Neuronal stem cell (in vitro differentiated cells): Measurements from ENCODE around the gene KIT.
A peak's percentile ranks its signal among the peaks of the same experiment; 100 is the strongest.

Experiments used
- DNase-seq: peaks from one replicate; pipeline ENCODE4 v3.0.0-alpha.2; 2013; ENCODE audit warnings: low spot score
- H2AFZ ChIP-seq: one replicate; pipeline ENCODE4 v1.6.1; 2013; ENCODE audit warnings: mild to moderate bottlenecking, low read length, inconsistent platforms
- H2AK5ac ChIP-seq: 2 replicates; pipeline ENCODE4 v1.6.1; 2013; ENCODE audit warnings: low read depth, mild to moderate bottlenecking, inconsistent platforms, low read length, moderate library complexity, mixed read lengths
- H2BK120ac ChIP-seq: 2 replicates; pipeline ENCODE4 v1.6.1; 2013; ENCODE audit warnings: low read depth, mild to moderate bottlenecking, inconsistent platforms, low read length, moderate library complexity, mixed read lengths
- H2BK12ac ChIP-seq: one replicate; pipeline ENCODE4 v1.6.1; 2013; ENCODE audit warnings: low read length, inconsistent platforms
- H2BK15ac ChIP-seq: 2 replicates; pipeline ENCODE4 v1.6.1; 2013; ENCODE audit warnings: mild to moderate bottlenecking, low read length, inconsistent platforms, mixed read lengths
- H2BK5ac ChIP-seq: one replicate; pipeline ENCODE4 v1.6.1; 2013; ENCODE audit warnings: inconsistent platforms, mild to moderate bottlenecking, low read length, moderate library complexity
- H3K14ac ChIP-seq: one replicate; pipeline ENCODE4 v1.6.1; 2013; ENCODE audit warnings: low read length, inconsistent platforms
- H3K18ac ChIP-seq: 2 replicates; pipeline ENCODE4 v1.6.1; 2013; ENCODE audit warnings: low read length, inconsistent platforms
- H3K23ac ChIP-seq: 2 replicates; pipeline ENCODE4 v1.6.1; 2013; ENCODE audit warnings: low read depth, mild to moderate bottlenecking, mixed read lengths, low read length, inconsistent platforms; ENCODE audit not compliant: poor library complexity
- H3K27ac ChIP-seq: replicated peaks from 3 replicates; pipeline ENCODE4 v1.5.1; 2013; ENCODE audit warnings: low read length, inconsistent platforms
- H3K27me3 ChIP-seq, 3 experiments: 2 replicates each; pipeline ENCODE4 v1.6.1; 2013; ENCODE audit warnings: low read length in 3 of 3, mild to moderate bottlenecking in 2 of 3, inconsistent platforms in 1 of 3, low read depth in 1 of 3, mixed read lengths in 1 of 3, moderate library complexity in 1 of 3; ENCODE audit not compliant: control insufficient read depth in 3 of 3, insufficient read depth in 3 of 3
- H3K36me3 ChIP-seq, 2 donors: replicated peaks in 1 of 2; 2 replicates each; pipeline ENCODE4 v1.6.1; 2013; ENCODE audit warnings: low read length in 2 of 2; ENCODE audit not compliant: control insufficient read depth in 2 of 2, insufficient read depth in 2 of 2
- H3K4ac ChIP-seq: 2 replicates; pipeline ENCODE4 v1.6.1; 2013; ENCODE audit warnings: inconsistent platforms, mild to moderate bottlenecking, low read length, moderate library complexity
- H3K4me1 ChIP-seq, 2 donors: 1 replicate in 1 of 2; 2 replicates in 1 of 2; pipeline ENCODE4 v1.6.1; 2013; ENCODE audit warnings: low read length in 2 of 2, low read depth in 1 of 2; ENCODE audit not compliant: control insufficient read depth in 2 of 2, insufficient read depth in 1 of 2
- H3K4me2 ChIP-seq: one replicate; pipeline ENCODE4 v1.6.1; 2013; ENCODE audit warnings: mild to moderate bottlenecking, low read length, inconsistent platforms; ENCODE audit not compliant: insufficient read depth, poor library complexity, severe bottlenecking
- H3K4me3 ChIP-seq, 2 donors: 2 replicates each; pipeline ENCODE4 v1.5.1; 2013; ENCODE audit warnings: low read length in 2 of 2, mild to moderate bottlenecking in 2 of 2, inconsistent platforms in 1 of 2, moderate library complexity in 1 of 2
- H3K79me1 ChIP-seq: one replicate; pipeline ENCODE4 v1.6.1; 2013; ENCODE audit warnings: low read depth, mild to moderate bottlenecking, inconsistent platforms, low read length, moderate library complexity
- H3K9ac ChIP-seq: one replicate; pipeline ENCODE4 v1.6.1; 2013; ENCODE audit warnings: mild to moderate bottlenecking, low read depth, low read length, inconsistent platforms; ENCODE audit not compliant: poor library complexity
- H3K9me3 ChIP-seq, 2 donors: replicated peaks in 1 of 2; 2 replicates each; pipeline versions ENCODE3 to v1.6.1; 2013; ENCODE audit warnings: low read length in 2 of 2, mild to moderate bottlenecking in 2 of 2, inconsistent platforms in 1 of 2, low read depth in 1 of 2, mixed read lengths in 1 of 2, moderate library complexity in 1 of 2; ENCODE audit not compliant: control insufficient read depth in 2 of 2, insufficient read depth in 1 of 2
- H4K8ac ChIP-seq: one replicate; pipeline ENCODE4 v1.6.1; 2013; ENCODE audit warnings: low read depth, mild to moderate bottlenecking, inconsistent platforms, low read length, moderate library complexity
- H4K91ac ChIP-seq: one replicate; pipeline ENCODE4 v1.6.1; 2013; ENCODE audit warnings: low read length, low read depth, mild to moderate bottlenecking, inconsistent platforms; ENCODE audit not compliant: poor library complexity
- WGBS, 2 donors: extraction: QIAGEN DNeasy Blood & Tissue Kit; methylation state at CpG; one replicate each; pipeline ENCODE4 v1.1.7; 2013; ENCODE audit warnings: missing lambda C conversion rate in 2 of 2, mixed read lengths in 1 of 2; ENCODE audit not compliant: insufficient read length in 2 of 2, insufficient replicate concordance in 1 of 2; ENCODE audit errors: extremely low coverage in 2 of 2; 5-methylcytosine and 5-hydroxymethylcytosine counted together

The KIT gene

DNA sequence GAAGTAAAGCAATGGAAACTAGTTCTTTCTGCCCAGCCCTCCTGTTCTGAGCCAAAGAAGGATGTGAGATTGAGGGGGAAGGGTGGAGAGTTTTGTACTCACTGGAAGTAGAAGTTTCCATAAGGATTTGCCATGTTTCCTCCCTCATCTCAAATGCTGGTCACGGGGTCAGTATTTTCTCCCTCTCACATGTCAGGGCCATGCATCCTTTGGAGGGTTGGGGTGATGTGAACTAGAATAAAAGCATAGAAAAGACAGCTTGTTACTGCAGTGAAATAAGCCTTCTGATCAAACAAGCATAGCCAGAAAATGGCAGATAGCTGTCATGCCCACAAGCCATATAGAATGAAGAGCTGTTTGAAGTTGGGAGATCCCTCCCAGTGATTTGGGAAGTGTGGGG, 79.7 kb downstream of the KIT start:
- Histone ChIP-seq H3K79me1 (no peaks in the 10 kb centered on the region), H3K14ac (no peak overlapping the region), H2BK120ac (no peak overlapping the region), H2BK12ac (no peak overlapping the region), H4K91ac (no peak overlapping the region), H3K4ac (no peak overlapping the region), H3K27me3 (no peaks in the 10 kb centered on the region), H2AK5ac (no peak overlapping the region), H3K18ac (no peak overlapping the region), H3K9me3 (peaks cover 0 to 1% of the 10 kb centered on the region in 2 donors), H3K23ac (no peak overlapping the region), H3K36me3 (no peaks in the 10 kb centered on the region), H2AFZ (no peak overlapping the region), H2BK15ac (no peak overlapping the region), H3K27ac (no peak overlapping the region), H4K8ac (no peak overlapping the region), H3K4me1 (peaks cover 0 to 7% of the 10 kb centered on the region in 2 donors), H3K4me3 (no peak overlapping the region), H3K4me2 (no peak overlapping the region), H2BK5ac (no peak overlapping the region), H3K9ac (no peak overlapping the region)
- DNase-seq, result no peak
- WGBS, 2 donors, result no CpG with 5 or more reads among the region's 1 CpG

DNA sequence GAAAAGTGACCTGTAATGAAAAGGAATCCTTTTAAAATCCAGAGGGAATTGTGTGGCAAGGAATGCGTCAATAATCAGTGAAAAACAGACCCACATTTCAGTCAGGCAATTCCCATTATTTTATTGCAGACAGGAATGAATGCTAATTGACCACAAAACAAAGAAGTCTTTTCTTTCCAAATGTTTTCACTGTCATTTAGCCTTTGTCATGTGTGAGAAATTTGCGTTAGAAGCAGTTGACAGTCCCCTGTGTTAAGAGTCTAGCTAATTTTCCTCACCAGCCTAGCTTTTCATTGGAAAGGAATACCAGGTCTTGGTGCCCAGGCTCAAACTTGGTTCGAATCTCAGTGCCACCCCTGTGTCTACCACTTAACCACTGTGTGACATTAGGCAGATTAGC, 83.4 kb downstream of the KIT start:
- Histone ChIP-seq H2BK12ac (no peak overlapping the region), H3K27ac (no peak overlapping the region), H3K4ac (no peak overlapping the region), H4K8ac (no peak overlapping the region), H3K23ac (no peak overlapping the region), H3K36me3 (no peaks in the 10 kb centered on the region), H4K91ac (no peak overlapping the region), H3K4me1 (peaks cover 0 to 7% of the 10 kb centered on the region in 2 donors), H3K9me3 (peaks cover 1 to 6% of the 10 kb centered on the region in 2 donors), H3K4me2 (no peak overlapping the region), H2BK5ac (no peak overlapping the region), H2AK5ac (no peak overlapping the region), H3K14ac (no peak overlapping the region), H3K9ac (no peak overlapping the region), H2AFZ (no peak overlapping the region), H2BK120ac (no peak overlapping the region), H3K18ac (no peak overlapping the region), H3K79me1 (no peaks in the 10 kb centered on the region), H3K4me3 (no peak overlapping the region), H2BK15ac (no peak overlapping the region), H3K27me3 (no peaks in the 10 kb centered on the region)
- no CpG with 5 or more reads among the region's 3 CpGs for WGBS, 2 donors
- peak; percentile 12 for DNase-seq

- H3K36me3 ChIP-seq, result no peaks in the 10 kb centered on the region
- H3K4me2 ChIP-seq, result no peak overlapping the region
- WGBS, 2 donors, result no CpG with 5 or more reads among the region's 9 CpGs
- H2BK5ac ChIP-seq, result no peak overlapping the region
- no peak overlapping the region for H3K9ac ChIP-seq
- no peak overlapping the region for H2BK15ac ChIP-seq
- H4K91ac ChIP-seq, result no peak overlapping the region
- no peak overlapping the region for H2AFZ ChIP-seq
- no peak for DNase-seq
- peaks cover 0 to 7% of the 10 kb centered on the region in 2 donors for H3K4me1 ChIP-seq
- no peak overlapping the region for H3K23ac ChIP-seq
- H2BK12ac ChIP-seq, result no peak overlapping the region
- H3K14ac ChIP-seq, result no peak overlapping the region
- no peak overlapping the region for H4K8ac ChIP-seq
- H3K9me3 ChIP-seq, result peaks cover 7 to 9% of the 10 kb centered on the region in 2 donors
- H3K4me3 ChIP-seq, result no peak overlapping the region
- H3K18ac ChIP-seq, result peak overlapping the region; percentile 15
- H3K4ac ChIP-seq, result no peak overlapping the region
- H2BK120ac ChIP-seq, result no peak overlapping the region
- H3K27me3 ChIP-seq, result no peaks in the 10 kb centered on the region
- H2AK5ac ChIP-seq, result no peak overlapping the region
- no peaks in the 10 kb centered on the region for H3K79me1 ChIP-seq
- H3K27ac ChIP-seq, result no peak overlapping the region
Observed at GRCh38 chr4:54742636-54743399, 85.1 kb downstream of the KIT start.

DNA sequence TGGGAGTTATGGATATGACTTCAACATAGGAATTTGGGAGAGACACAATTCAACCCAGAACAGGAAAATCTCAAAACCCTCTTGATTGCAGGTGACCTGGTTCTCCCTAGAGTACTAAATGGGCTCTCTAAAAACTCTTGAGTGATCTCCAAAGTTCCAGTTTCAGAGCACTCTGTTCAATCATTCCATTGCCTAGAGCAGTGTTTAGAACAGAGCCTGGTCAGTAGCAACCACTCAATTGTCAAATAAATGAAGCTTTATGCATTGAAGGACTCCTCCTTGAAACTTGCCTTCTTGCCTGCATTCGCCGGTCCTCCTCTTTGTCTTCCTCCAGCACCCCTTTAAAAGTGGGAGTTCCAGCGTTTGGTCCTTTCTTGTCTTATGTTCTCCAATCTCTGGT, 85.8 kb downstream of the KIT start:
- H3K27ac ChIP-seq, result no peak overlapping the region
- H2BK120ac ChIP-seq, result no peak overlapping the region
- H3K23ac ChIP-seq, result no peak overlapping the region
- no peak overlapping the region for H2BK5ac ChIP-seq
- H3K14ac ChIP-seq, result no peak overlapping the region
- no peak overlapping the region for H2AK5ac ChIP-seq
- no peak overlapping the region for H3K4ac ChIP-seq
- no CpG with 5 or more reads among the region's 3 CpGs for WGBS, 2 donors
- no peak overlapping the region for H2BK12ac ChIP-seq
- no peak overlapping the region for H3K18ac ChIP-seq
- no peaks in the 10 kb centered on the region for H3K36me3 ChIP-seq
- H3K27me3 ChIP-seq, result no peaks in the 10 kb centered on the region
- no peak overlapping the region for H3K4me2 ChIP-seq
- no peak overlapping the region for H2AFZ ChIP-seq
- peaks cover 0 to 7% of the 10 kb centered on the region in 2 donors for H3K4me1 ChIP-seq
- no peak overlapping the region for H3K9ac ChIP-seq
- no peak overlapping the region for H3K4me3 ChIP-seq
- no peak overlapping the region for H2BK15ac ChIP-seq
- DNase-seq, result no peak
- peaks cover 7 to 9% of the 10 kb centered on the region in 2 donors for H3K9me3 ChIP-seq
- H4K8ac ChIP-seq, result no peak overlapping the region
- no peaks in the 10 kb centered on the region for H3K79me1 ChIP-seq
- H4K91ac ChIP-seq, result no peak overlapping the region
